CD4-positive, alpha-beta T cell (primary cell): ENCODE data around the gene TMEM30B. TPM values are rescaled to one million over a fixed set of nuclear protein-coding genes. Genes with fewer than 3 reads are reported as not detected.

ENCODE experiments used
- ATAC-seq: fragments of 200-7000 bp; cut with Tn5 transposase; one replicate; pipeline ENCODE4 v1.10.0; 2022; ENCODE audit warnings: mild to moderate bottlenecking; ENCODE audit not compliant: poor library complexity
- CTCF ChIA-PET: fragments of 350-600 bp; sonication (Branson Sonifier 250); formaldehyde crosslinking; loops from one replicate; lab custom pipeline; 2021; ENCODE audit warnings: antibody characterized with exemption, inconsistent platforms; lab: Charles Lee
- POLR2A ChIA-PET: fragments of 350-600 bp; sonication (Branson Sonifier 250); formaldehyde crosslinking; loops from one replicate; lab custom pipeline; 2021; ENCODE audit warnings: antibody characterized with exemption, inconsistent platforms; lab: Charles Lee
- DNase-seq, 14 experiments: peaks; one replicate each; pipeline ENCODE4 v3.0.0-alpha.2; 2013 to 2020; ENCODE audit warnings: mixed read lengths in 2 of 14
- H3K27ac ChIP-seq, 2 donors: one replicate each; pipeline versions ENCODE4 v1.5.1 to v1.7.0; 2013; ENCODE audit warnings: low read length in 2 of 2, low read depth in 1 of 2, mild to moderate bottlenecking in 1 of 2
- H3K27me3 ChIP-seq, 2 experiments: 1 replicate in 1 of 2; 2 replicates in 1 of 2; pipeline versions ENCODE4 v1.6.1 to v1.7.0; 2013; ENCODE audit warnings: low read length in 2 of 2, control low read depth in 1 of 2, mild to moderate bottlenecking in 1 of 2, moderate library complexity in 1 of 2; ENCODE audit not compliant: insufficient read depth in 2 of 2, control insufficient read depth in 1 of 2
- H3K36me3 ChIP-seq: one replicate; pipeline ENCODE4 v1.6.1; 2013; ENCODE audit warnings: low read length, control low read depth; ENCODE audit not compliant: insufficient read depth
- H3K4me1 ChIP-seq: one replicate; pipeline ENCODE4 v1.6.1; 2013; ENCODE audit warnings: low read length, control low read depth; ENCODE audit not compliant: insufficient read depth
- H3K4me3 ChIP-seq: one replicate; pipeline ENCODE4 v1.5.1; 2013; ENCODE audit warnings: mild to moderate bottlenecking, low read length, moderate library complexity
- H3K9me3 ChIP-seq, 2 experiments: 1 replicate in 1 of 2; 2 replicates in 1 of 2; pipeline versions ENCODE4 v1.6.1 to v1.7.0; 2013; ENCODE audit warnings: low read length in 2 of 2, mild to moderate bottlenecking in 2 of 2, control low read depth in 1 of 2, moderate library complexity in 1 of 2; ENCODE audit not compliant: control insufficient read depth in 1 of 2, insufficient read depth in 1 of 2
- H3K27ac Mint-ChIP-seq: one replicate; pipeline ENCODE4 v1.8.0; 2020; ENCODE audit warnings: mixed read lengths
- H3K27me3 Mint-ChIP-seq: one replicate; pipeline ENCODE4 v1.8.0; 2021; ENCODE audit warnings: mixed read lengths
- H3K36me3 Mint-ChIP-seq: one replicate; pipeline ENCODE4 v1.8.0; 2021; ENCODE audit warnings: low read depth, mixed read lengths
- H3K4me1 Mint-ChIP-seq: one replicate; pipeline ENCODE4 v1.8.0; 2021; ENCODE audit warnings: low read depth, mixed read lengths
- H3K4me3 Mint-ChIP-seq: one replicate; pipeline ENCODE4 v1.8.0; 2020; ENCODE audit warnings: mild to moderate bottlenecking, mixed read lengths
- H3K9me3 Mint-ChIP-seq: one replicate; pipeline ENCODE4 v1.8.0; 2020; ENCODE audit warnings: mixed read lengths
- CTCF ChIP-seq: fragments of 200-600 bp; IDR thresholded peaks from one replicate; pipeline ENCODE4 v1.8.0; 2022; ENCODE audit warnings: antibody characterized with exemption, mild to moderate bottlenecking
- intact Hi-C, 2 experiments: fragments of 100-400 bp; cut with DNase I in 1 of 2; cut with micrococcal nuclease in 1 of 2; formaldehyde crosslinking; loops; one replicate each; pipeline versions ENCODE4 v1.15.1 to v1.9.0; 2023 to 2025; cut with DNase I, micrococcal nuclease
- total RNA-seq, 174 experiments: library from RNA in 2 of 174; stranded (reverse) in 2 of 174; gene quantifications; one replicate each; pipeline ENCODE4 v1.2.3 and lab custom pipeline; 2021 to 2026

The TMEM30B gene
- total RNA-seq, 2 experiments from 2014 or later = 8.9 to 9.1 TPM

GRCh38 chr14:61260939-61261776, 20.0 kb downstream of the TMEM30B start:
- POLR2A ChIA-PET = interaction anchor here (0.7 kb wide), 1 partner anchor 8 kb away, joined by 4 read pairs; no protein-coding TSS in a partner anchor
- TF ChIP-seq CTCF = no peak
- intact Hi-C loops = no loop called here
- no peak overlapping the region for H3K4me3 ChIP-seq
- peaks cover 5 to 15% of the 10 kb centered on the region in 2 experiments for H3K27me3 ChIP-seq
- H3K27me3 Mint-ChIP-seq = peaks cover 56% of the 10 kb centered on the region
- H3K9me3 Mint-ChIP-seq = no peaks in the 10 kb centered on the region
- no peak overlapping the region for H3K27ac ChIP-seq
- no peaks in the 10 kb centered on the region for H3K4me1 ChIP-seq
- no peak overlapping the region for H3K4me3 Mint-ChIP-seq
- no peaks in the 10 kb centered on the region for H3K36me3 ChIP-seq
- ATAC-seq (no peak), DNase-seq (no peak)
- CTCF ChIA-PET = interaction anchor here (1.2 to 1.4 kb wide), 2 partner anchors 20 to 577 kb away, joined by 3 read pairs; no protein-coding TSS in a partner anchor
- H3K9me3 ChIP-seq = no peaks in the 10 kb centered on the region
- no peak overlapping the region for H3K27ac Mint-ChIP-seq
- no peaks in the 10 kb centered on the region for H3K36me3 Mint-ChIP-seq
- no peaks in the 10 kb centered on the region for H3K4me1 Mint-ChIP-seq

GRCh38 chr14:61258985-61259384, 22.2 kb downstream of the TMEM30B start:
- no peaks in the 10 kb centered on the region for H3K4me1 ChIP-seq
- CTCF ChIA-PET = no interaction called here
- Mint-ChIP-seq H3K4me3 (no peak overlapping the region), H3K27ac (no peak overlapping the region), H3K9me3 (no peaks in the 10 kb centered on the region), H3K4me1 (no peaks in the 10 kb centered on the region), H3K27me3 (peaks cover 55% of the 10 kb centered on the region), H3K36me3 (no peaks in the 10 kb centered on the region)
- H3K27me3 ChIP-seq = peaks cover 5 to 20% of the 10 kb centered on the region in 2 experiments
- POLR2A ChIA-PET = no interaction called here
- no peak for TF ChIP-seq CTCF
- H3K9me3 ChIP-seq = no peaks in the 10 kb centered on the region
- no peak overlapping the region for H3K4me3 ChIP-seq
- no peak overlapping the region for H3K27ac ChIP-seq
- intact Hi-C loops = loop anchor here (10.0 kb wide), 2 partner anchors 1064 to 1194 kb away; no protein-coding TSS in a partner anchor
- DNase-seq (no peak), ATAC-seq (no peak)
- no peaks in the 10 kb centered on the region for H3K36me3 ChIP-seq

GRCh38 chr14:61257469-61258057, 23.6 kb downstream of the TMEM30B start:
- Mint-ChIP-seq H3K4me3 (no peak overlapping the region), H3K27me3 (peaks cover 55% of the 10 kb centered on the region), H3K36me3 (no peaks in the 10 kb centered on the region), H3K4me1 (no peaks in the 10 kb centered on the region), H3K27ac (no peak overlapping the region), H3K9me3 (no peaks in the 10 kb centered on the region)
- Histone ChIP-seq H3K27ac (no peak overlapping the region), H3K27me3 (peaks cover 5 to 20% of the 10 kb centered on the region in 2 experiments), H3K36me3 (no peaks in the 10 kb centered on the region), H3K4me1 (peaks cover 2% of the 10 kb centered on the region), H3K4me3 (no peak overlapping the region), H3K9me3 (no peaks in the 10 kb centered on the region)
- ChIA-PET CTCF (interaction anchor here (0.8 kb wide), 1 partner anchor 1892 kb away, joined by 5 read pairs; no protein-coding TSS in a partner anchor), POLR2A (no interaction called here)
- DNase-seq (no peak), ATAC-seq (no peak)
- intact Hi-C loops = loop anchor here (10.0 kb wide), 2 partner anchors 1063 to 1193 kb away; no protein-coding TSS in a partner anchor
- no peak for TF ChIP-seq CTCF
